Gastrocnemius medialis (tissue), 4 donors: ENCODE measurements around the gene CAB39. TPM values are rescaled to one million over a fixed set of nuclear protein-coding genes. Genes with fewer than 3 reads are reported as not detected.

Experiments used
- ATAC-seq, 2 donors: fragments of 150-250 bp; one replicate each; pipeline ENCODE4 v1.9.1; 2016
- DNase-seq, 2 donors: peaks; one replicate each; pipeline ENCODE4 v3.0.0-alpha.2; 2019
- H3K27ac ChIP-seq, 4 donors: fragments of 200-600 bp; sonication (generic); 1 replicate in 1 of 4; 2 replicates in 3 of 4; pipeline ENCODE4 v1.5.1; 2016 to 2018; ENCODE audit warnings: mild to moderate bottlenecking in 2 of 4, moderate library complexity in 1 of 4
- H3K27me3 ChIP-seq, 3 donors: fragments of 200-600 bp; sonication (generic) in 2 of 3; 1 replicate in 1 of 3; 2 replicates in 2 of 3; pipeline versions ENCODE4 v1.5.1 to v1.6.0; 2016 to 2019; ENCODE audit warnings: mild to moderate bottlenecking in 1 of 3, moderate library complexity in 1 of 3
- H3K36me3 ChIP-seq, 2 donors: fragments of 200-600 bp; sonication (generic) in 1 of 2; one replicate each; pipeline ENCODE4 v1.5.1; 2017 to 2018
- H3K4me1 ChIP-seq, 2 donors: fragments of 200-600 bp; sonication (generic) in 1 of 2; one replicate each; pipeline ENCODE4 v1.5.1; 2016 to 2017; ENCODE audit warnings: mild to moderate bottlenecking in 2 of 2
- H3K4me3 ChIP-seq, 4 donors: fragments of 200-600 bp; sonication (generic) in 3 of 4; 1 replicate in 1 of 4; 2 replicates in 3 of 4; pipeline ENCODE4 v1.5.1; 2016 to 2019; ENCODE audit warnings: mild to moderate bottlenecking in 2 of 4
- H3K9me3 ChIP-seq, 3 donors: fragments of 200-600 bp; sonication (generic) in 2 of 3; 1 replicate in 1 of 3; 2 replicates in 2 of 3; pipeline ENCODE4 v1.5.1; 2016 to 2019
- POLR2A ChIP-seq, 2 donors: fragments of 450-650 bp; IDR thresholded peaks; one replicate each; pipeline ENCODE4 v1.6.1; 2017; ENCODE audit warnings: antibody characterized with exemption in 2 of 2, mild to moderate bottlenecking in 2 of 2, moderate library complexity in 2 of 2
- in situ Hi-C, 4 donors: fragments of 200-750 bp; cut with MboI; loops; one replicate each; pipeline versions ENCODE4 v1.15.0 to v1.8.0; 2017; ENCODE audit warnings: low sequenced_read_pairs in 4 of 4
- intact Hi-C: fragments of 100-400 bp; cut with DNase I; formaldehyde crosslinking; loops from one replicate; pipeline ENCODE4 v1.15.1; 2023; ENCODE audit warnings: low total_unique reads
- total RNA-seq, 4 donors: library from RNA; depleted of rRNA; stranded (reverse); fragments of >200 nt; gene quantifications; one replicate each; pipeline versions ENCODE4 v1.1.0 to v1.2.3, GENCODE V29; 2016
- TF ChIP-seq, protein P1 (sequence below), 5 experiments: fragments of 450-650 bp in 3 of 5; fragments of 200-600 bp in 2 of 5; sonication (generic) in 2 of 5; IDR thresholded peaks in 4 of 5; conservative IDR thresholded peaks in 1 of 5; 1 replicate in 4 of 5; 2 replicates in 1 of 5; pipeline ENCODE4 v1.5.1; 2016 to 2019; ENCODE audit warnings: antibody characterized with exemption in 5 of 5, mild to moderate bottlenecking in 3 of 5, moderate library complexity in 3 of 5

The CAB39 gene
- total RNA-seq, 4 donors from 2014 or later, result 93.9 to 211 (median 133) TPM

DNA sequence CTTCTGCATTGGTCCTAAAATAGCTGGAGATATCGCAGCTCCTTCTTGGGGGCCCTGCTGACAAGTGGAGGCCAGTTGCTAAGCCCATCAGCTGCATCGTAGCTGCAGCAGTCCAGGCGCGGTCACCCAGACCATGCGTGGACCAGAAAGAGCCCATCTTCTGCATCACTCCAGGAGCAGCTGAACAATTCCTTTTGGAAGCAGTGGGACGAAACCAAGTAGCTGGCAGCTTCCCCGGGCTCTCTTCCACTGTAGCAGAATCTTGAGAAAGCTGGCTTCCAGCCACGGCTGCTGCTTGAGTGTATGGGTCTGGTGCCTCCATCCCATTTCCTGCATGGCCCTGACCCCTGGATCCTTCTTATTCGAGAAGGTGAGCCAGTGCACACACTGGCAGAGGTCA is 22.2 kb upstream of the CAB39 start:
- Histone ChIP-seq H3K27me3 (no peaks in the 10 kb centered on the region), H3K36me3 (no peaks in the 10 kb centered on the region), H3K4me1 (peaks cover 22 to 37% of the 10 kb centered on the region in 2 donors), H3K27ac (peak overlapping the region in 2 of 4 donors; percentile 40 to 88), H3K4me3 (no peak overlapping the region), H3K9me3 (no peaks in the 10 kb centered on the region)
- TF ChIP-seq, protein P1, sequence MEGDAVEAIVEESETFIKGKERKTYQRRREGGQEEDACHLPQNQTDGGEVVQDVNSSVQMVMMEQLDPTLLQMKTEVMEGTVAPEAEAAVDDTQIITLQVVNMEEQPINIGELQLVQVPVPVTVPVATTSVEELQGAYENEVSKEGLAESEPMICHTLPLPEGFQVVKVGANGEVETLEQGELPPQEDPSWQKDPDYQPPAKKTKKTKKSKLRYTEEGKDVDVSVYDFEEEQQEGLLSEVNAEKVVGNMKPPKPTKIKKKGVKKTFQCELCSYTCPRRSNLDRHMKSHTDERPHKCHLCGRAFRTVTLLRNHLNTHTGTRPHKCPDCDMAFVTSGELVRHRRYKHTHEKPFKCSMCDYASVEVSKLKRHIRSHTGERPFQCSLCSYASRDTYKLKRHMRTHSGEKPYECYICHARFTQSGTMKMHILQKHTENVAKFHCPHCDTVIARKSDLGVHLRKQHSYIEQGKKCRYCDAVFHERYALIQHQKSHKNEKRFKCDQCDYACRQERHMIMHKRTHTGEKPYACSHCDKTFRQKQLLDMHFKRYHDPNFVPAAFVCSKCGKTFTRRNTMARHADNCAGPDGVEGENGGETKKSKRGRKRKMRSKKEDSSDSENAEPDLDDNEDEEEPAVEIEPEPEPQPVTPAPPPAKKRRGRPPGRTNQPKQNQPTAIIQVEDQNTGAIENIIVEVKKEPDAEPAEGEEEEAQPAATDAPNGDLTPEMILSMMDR (IDR thresholded peaks at IDR 0.05 in 4 of 5, conservative IDR thresholded peaks at IDR 0.05 in 1 of 5), result no peak
- no peak for TF ChIP-seq POLR2A (IDR thresholded peaks at IDR 0.05)
- intact Hi-C loops, result no loop called here
- in situ Hi-C loops, result no loop called here
- peak in 1 of 2 donors; percentile 44 for ATAC-seq
- peak; percentile 20 to 52 for DNase-seq

DNA sequence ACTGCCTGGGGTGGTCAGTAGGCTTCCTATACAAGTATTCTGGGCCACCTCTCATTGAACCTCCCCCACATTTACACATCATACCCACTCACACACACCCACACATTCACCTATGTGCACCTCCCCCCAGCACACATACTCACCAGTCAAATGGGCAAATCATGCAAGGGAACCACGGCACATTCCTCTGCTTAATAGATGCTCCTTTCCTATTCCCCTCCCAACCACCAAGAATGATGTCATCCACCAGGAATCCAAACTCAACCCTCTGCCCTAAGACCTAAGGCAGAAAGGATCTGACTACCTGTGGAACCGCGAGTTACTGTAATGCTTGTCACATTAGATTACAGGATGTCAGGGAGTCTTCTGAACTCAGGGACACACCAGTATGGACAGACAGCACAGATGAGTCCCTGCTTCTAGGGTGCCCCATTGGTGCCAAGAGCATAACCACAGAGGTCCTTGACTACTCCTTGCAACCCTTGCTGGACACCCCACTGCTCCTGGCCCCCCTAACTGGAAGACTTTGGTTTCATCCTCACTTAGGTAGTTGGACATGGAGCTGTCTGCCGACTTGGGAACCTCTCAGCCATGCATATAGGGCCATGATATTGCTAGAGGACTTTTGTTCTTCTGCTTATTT is 21.5 kb upstream of the CAB39 start:
- TF ChIP-seq POLR2A (IDR thresholded peaks at IDR 0.05), result no peak
- in situ Hi-C loops, result no loop called here
- DNase-seq (no peak), ATAC-seq (no peak)
- Histone ChIP-seq H3K36me3 (no peaks in the 10 kb centered on the region), H3K27me3 (no peaks in the 10 kb centered on the region), H3K4me1 (peaks cover 22 to 37% of the 10 kb centered on the region in 2 donors), H3K27ac (peak overlapping the region in 1 of 4 donors; percentile 88), H3K9me3 (no peaks in the 10 kb centered on the region), H3K4me3 (no peak overlapping the region)
- intact Hi-C loops, result no loop called here

DNA sequence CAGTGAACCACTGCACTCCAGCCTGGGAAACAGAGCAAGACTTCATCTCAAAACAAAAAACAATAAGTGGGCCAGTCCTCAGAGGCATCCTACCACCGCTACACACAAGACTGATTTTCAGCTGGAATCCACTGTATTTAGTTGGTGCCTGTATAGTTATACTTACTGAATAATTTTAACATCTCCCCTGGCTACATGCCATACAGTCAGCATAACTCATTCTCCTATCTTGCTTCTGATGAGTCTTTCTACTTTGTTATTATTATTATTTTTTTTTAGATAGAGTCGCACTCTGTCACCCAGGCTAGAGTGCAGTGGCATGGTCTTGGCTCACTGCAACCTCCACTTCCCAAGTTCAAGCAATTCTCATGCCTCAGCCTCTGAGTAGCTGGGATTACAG is 19.9 kb upstream of the CAB39 start:
- Histone ChIP-seq H3K27me3 (no peaks in the 10 kb centered on the region), H3K36me3 (no peaks in the 10 kb centered on the region), H3K27ac (no peak overlapping the region), H3K9me3 (no peaks in the 10 kb centered on the region), H3K4me3 (no peak overlapping the region), H3K4me1 (peaks cover 15 to 28% of the 10 kb centered on the region in 2 donors)
- TF ChIP-seq POLR2A (IDR thresholded peaks at IDR 0.05), result no peak
- TF ChIP-seq, protein P1 (IDR thresholded peaks at IDR 0.05 in 4 of 5, conservative IDR thresholded peaks at IDR 0.05 in 1 of 5), result no peak
- in situ Hi-C loops, result no loop called here
- intact Hi-C loops, result no loop called here
- ATAC-seq, result no peak
- no peak for DNase-seq

DNA sequence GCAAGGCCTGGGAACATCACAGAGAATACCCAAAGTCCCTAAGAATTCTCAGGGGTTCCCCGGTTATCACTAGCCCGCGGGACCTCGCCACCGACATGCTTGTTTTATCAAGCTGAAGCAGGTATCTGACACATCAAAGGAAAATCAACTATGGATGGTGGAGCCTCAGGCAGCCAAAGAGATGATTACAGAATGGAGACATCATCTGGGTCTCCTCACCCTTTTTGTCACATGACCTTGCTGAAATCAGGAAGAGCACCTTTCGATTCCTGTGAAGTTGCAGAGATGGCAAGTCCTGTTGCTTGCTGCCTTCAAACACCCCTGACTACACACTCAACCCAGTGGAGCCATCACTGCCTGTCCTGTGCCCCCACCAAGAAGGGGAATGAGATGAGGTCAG is 19.2 kb upstream of the CAB39 start:
- Histone ChIP-seq H3K4me1 (peaks cover 9 to 22% of the 10 kb centered on the region in 2 donors), H3K27ac (no peak overlapping the region), H3K27me3 (no peaks in the 10 kb centered on the region), H3K9me3 (no peaks in the 10 kb centered on the region), H3K36me3 (no peaks in the 10 kb centered on the region), H3K4me3 (no peak overlapping the region)
- TF ChIP-seq POLR2A (IDR thresholded peaks at IDR 0.05), result no peak
- TF ChIP-seq, protein P1 (IDR thresholded peaks at IDR 0.05 in 4 of 5, conservative IDR thresholded peaks at IDR 0.05 in 1 of 5), result no peak
- DNase-seq (no peak), ATAC-seq (no peak)
- intact Hi-C loops, result no loop called here
- in situ Hi-C loops, result no loop called here

DNA sequence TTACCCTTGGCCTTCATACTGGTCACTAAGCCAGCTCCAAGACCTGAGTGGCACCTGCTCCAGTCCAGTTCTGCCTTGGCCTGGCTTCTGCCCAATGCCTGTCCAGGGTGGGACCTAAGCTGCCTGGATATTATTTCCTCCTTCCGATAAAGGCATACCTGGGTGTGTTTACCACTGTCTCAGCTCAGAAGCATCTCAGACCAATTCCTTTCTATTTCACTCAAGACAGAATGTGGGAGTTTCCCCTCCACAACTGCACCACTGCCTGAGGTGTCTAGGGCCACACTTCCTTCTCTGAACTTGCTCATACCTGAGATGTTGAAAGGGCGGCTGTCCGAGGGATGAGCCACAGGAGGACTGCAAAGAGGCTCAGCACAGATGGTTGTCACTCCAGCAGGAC is 18.4 kb upstream of the CAB39 start:
- H3K9me3 ChIP-seq, result no peaks in the 10 kb centered on the region
- intact Hi-C loops, result no loop called here
- in situ Hi-C loops, result no loop called here
- no peak overlapping the region for H3K27ac ChIP-seq
- H3K27me3 ChIP-seq, result no peaks in the 10 kb centered on the region
- no peak for DNase-seq
- ATAC-seq, result no peak
- no peak overlapping the region for H3K4me3 ChIP-seq
- no peaks in the 10 kb centered on the region for H3K36me3 ChIP-seq
- no peak for TF ChIP-seq POLR2A (IDR thresholded peaks at IDR 0.05)
- TF ChIP-seq, protein P1 (IDR thresholded peaks at IDR 0.05 in 4 of 5, conservative IDR thresholded peaks at IDR 0.05 in 1 of 5), result no peak
- H3K4me1 ChIP-seq, result peaks cover 7 to 15% of the 10 kb centered on the region in 2 donors
